Measurements from ENCODE around the gene TCEANC2.

Gene TCEANC2

DNA sequence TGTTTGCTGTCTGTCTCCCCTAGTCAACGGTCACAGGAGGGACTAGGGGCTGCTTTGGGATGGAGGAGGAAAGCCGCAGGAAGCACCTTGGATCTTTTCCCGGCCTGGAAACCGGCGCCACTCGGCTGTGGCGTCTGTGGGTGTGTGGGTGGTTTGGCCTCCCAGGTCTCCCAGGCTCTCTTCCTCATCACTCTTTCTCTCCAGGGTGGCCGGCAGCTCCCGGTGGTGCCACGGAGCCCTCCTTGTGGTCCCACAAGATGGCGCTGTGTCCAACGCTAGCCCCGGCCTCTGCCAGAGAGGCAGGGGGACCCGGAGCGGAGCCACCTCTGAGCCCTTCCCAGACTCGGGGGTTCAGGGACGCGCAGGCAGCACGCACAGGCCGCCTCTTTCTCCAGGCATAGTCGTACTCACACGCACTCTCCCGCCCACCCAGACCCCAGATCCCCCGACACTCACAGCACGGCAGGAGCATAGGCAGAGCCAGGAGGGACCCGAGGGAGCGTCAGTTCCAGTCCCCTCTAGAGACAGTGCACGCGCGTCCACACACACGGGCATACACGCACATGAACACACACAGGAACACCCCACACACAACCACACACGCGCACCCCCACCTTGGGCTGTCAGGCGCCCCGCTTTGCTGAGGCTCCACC, 68.2 kb downstream of the TCEANC2 start:
- no peak overlapping the region for H3K27ac ChIP-seq (ENCODE audit: insufficient read depth, low read length, poor library complexity, severe bottlenecking)
- H3K9me3 ChIP-seq (ENCODE audit: control insufficient read depth, low read length): no peaks in the 10 kb centered on the region
- peaks cover 2% of the 10 kb centered on the region for H3K4me1 ChIP-seq (ENCODE audit: control insufficient read depth, insufficient read depth, low read length, poor library complexity, severe bottlenecking)
- peak; percentile 19 to 35 (median 31) for DNase-seq
- H3K4me3 ChIP-seq (ENCODE audit: insufficient read depth, low read depth, low read length, poor library complexity, severe bottlenecking): no peak overlapping the region
- H3K27me3 ChIP-seq (replicated peaks; ENCODE audit: control insufficient read depth, insufficient read depth, low read length, poor library complexity, severe bottlenecking): no peaks in the 10 kb centered on the region
- no peaks in the 10 kb centered on the region for H3K36me3 ChIP-seq (ENCODE audit: control insufficient read depth, insufficient read depth, low read length)

DNA sequence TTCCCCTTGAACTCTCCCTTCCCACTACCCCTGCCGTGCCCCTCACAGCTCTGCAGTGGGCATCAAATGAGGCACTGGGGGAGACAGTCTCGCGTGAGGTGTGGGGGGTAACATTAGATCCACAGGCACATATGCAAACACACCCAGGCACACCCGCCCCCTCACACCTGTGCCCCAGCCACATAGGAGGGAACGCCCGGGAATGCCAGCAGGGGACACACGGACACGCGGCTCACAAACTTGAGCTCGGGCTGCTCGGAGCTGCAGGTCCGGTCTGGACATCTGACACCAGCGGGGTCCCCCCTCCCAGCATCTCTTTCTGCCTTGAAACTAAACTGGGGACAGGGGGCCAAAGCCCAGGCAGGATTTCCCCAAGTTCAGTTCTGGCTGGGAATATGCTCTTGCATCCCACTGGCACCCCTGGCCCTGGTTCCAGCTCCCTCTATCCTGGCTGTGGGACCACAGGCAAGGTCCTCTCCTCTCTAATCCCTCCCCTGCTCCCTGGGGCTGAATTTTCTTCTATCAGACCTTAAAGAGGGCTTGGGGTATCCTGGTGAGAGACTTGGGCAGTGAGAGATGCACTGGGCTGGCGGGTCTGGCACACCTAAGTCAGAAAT, 68.8 kb downstream of the TCEANC2 start:
- no peaks in the 10 kb centered on the region for H3K36me3 ChIP-seq (ENCODE audit: control insufficient read depth, insufficient read depth, low read length)
- DNase-seq: no peak
- H3K4me3 ChIP-seq (ENCODE audit: insufficient read depth, low read depth, low read length, poor library complexity, severe bottlenecking): no peak overlapping the region
- H3K9me3 ChIP-seq (ENCODE audit: control insufficient read depth, low read length): no peaks in the 10 kb centered on the region
- H3K27me3 ChIP-seq (replicated peaks; ENCODE audit: control insufficient read depth, insufficient read depth, low read length, poor library complexity, severe bottlenecking): no peaks in the 10 kb centered on the region
- no peak overlapping the region for H3K27ac ChIP-seq (ENCODE audit: insufficient read depth, low read length, poor library complexity, severe bottlenecking)
- H3K4me1 ChIP-seq (ENCODE audit: control insufficient read depth, insufficient read depth, low read length, poor library complexity, severe bottlenecking): peaks cover 2% of the 10 kb centered on the region

DNA sequence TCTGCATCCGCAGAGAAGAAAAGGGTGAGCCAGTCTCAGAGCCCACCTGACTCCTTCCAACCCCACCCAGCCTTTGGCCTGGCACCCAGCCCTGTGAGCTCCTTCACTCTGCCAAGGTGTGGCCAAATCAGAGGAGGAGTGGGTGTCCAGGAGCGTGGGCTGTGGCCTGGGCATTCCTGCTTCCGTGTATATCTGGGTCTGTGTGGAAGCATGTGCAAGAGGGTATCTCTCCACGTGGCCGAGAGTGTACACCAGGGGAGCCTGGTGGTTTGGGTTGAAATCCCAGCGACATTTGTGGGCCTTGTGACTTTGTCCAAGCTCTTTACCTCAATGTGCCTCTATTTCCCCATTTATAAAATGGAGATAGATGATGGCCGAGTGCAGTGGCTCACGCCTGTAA, 69.6 kb downstream of the TCEANC2 start:
- Histone ChIP-seq H3K36me3 (ENCODE audit: control insufficient read depth, insufficient read depth, low read length) (no peaks in the 10 kb centered on the region), H3K9me3 (ENCODE audit: control insufficient read depth, low read length) (no peaks in the 10 kb centered on the region), H3K4me3 (ENCODE audit: insufficient read depth, low read depth, low read length, poor library complexity, severe bottlenecking) (no peak overlapping the region), H3K27me3 (replicated peaks; ENCODE audit: control insufficient read depth, insufficient read depth, low read length, poor library complexity, severe bottlenecking) (no peaks in the 10 kb centered on the region), H3K4me1 (ENCODE audit: control insufficient read depth, insufficient read depth, low read length, poor library complexity, severe bottlenecking) (peaks cover 2% of the 10 kb centered on the region), H3K27ac (ENCODE audit: insufficient read depth, low read length, poor library complexity, severe bottlenecking) (no peak overlapping the region)
- no peak for DNase-seq

DNA sequence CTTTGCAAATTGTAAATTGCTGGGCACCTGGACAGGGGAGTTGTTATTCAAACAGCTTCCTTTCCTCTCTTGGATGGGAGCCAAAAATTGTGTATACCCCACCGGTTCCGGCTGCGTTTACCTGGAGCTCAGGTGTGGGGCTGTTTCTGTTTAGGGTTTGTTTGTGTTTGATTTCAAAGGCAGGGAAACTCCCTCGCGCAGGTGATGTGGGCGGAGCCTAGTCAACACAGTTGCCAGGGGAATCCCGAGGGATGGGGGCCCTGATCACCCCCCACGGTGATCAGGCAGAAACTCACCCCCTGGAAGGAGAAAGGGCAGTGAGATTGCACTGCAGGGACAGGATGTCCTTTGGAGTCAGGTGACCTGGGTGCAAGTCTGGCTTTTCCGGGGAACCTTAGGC, 71.1 kb downstream of the TCEANC2 start:
- Histone ChIP-seq H3K9me3 (ENCODE audit: control insufficient read depth, low read length) (no peaks in the 10 kb centered on the region), H3K27me3 (replicated peaks; ENCODE audit: control insufficient read depth, insufficient read depth, low read length, poor library complexity, severe bottlenecking) (no peaks in the 10 kb centered on the region), H3K4me1 (ENCODE audit: control insufficient read depth, insufficient read depth, low read length, poor library complexity, severe bottlenecking) (peaks cover 2% of the 10 kb centered on the region), H3K27ac (ENCODE audit: insufficient read depth, low read length, poor library complexity, severe bottlenecking) (no peak overlapping the region), H3K4me3 (ENCODE audit: insufficient read depth, low read depth, low read length, poor library complexity, severe bottlenecking) (no peak overlapping the region), H3K36me3 (ENCODE audit: control insufficient read depth, insufficient read depth, low read length) (no peaks in the 10 kb centered on the region)
- DNase-seq: no peak

DNA sequence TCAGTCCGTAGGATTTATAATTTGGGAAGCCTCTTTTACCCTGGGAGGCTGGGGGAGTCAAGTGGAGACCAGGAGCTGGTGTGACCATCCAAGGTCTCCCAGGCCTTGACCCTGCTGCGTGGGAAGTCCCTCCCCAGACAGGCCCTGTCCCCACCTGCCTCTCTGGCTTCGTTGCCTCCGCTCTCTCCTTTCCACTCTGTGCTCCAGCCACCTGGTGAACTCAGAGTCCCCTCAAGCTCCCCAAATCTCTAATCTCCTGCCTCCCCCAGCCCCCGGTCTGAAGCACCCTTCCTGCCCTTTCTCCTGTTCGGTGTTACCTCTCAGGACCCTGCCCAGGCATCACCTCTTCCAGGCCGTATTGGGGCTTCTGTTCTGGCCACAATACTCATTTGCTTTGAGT, 71.5 kb downstream of the TCEANC2 start:
- H3K27me3 ChIP-seq (replicated peaks; ENCODE audit: control insufficient read depth, insufficient read depth, low read length, poor library complexity, severe bottlenecking): no peaks in the 10 kb centered on the region
- no peaks in the 10 kb centered on the region for H3K36me3 ChIP-seq (ENCODE audit: control insufficient read depth, insufficient read depth, low read length)
- no peak overlapping the region for H3K4me3 ChIP-seq (ENCODE audit: insufficient read depth, low read depth, low read length, poor library complexity, severe bottlenecking)
- H3K9me3 ChIP-seq (ENCODE audit: control insufficient read depth, low read length): no peaks in the 10 kb centered on the region
- no peak overlapping the region for H3K27ac ChIP-seq (ENCODE audit: insufficient read depth, low read length, poor library complexity, severe bottlenecking)
- DNase-seq: no peak
- peaks cover 2% of the 10 kb centered on the region for H3K4me1 ChIP-seq (ENCODE audit: control insufficient read depth, insufficient read depth, low read length, poor library complexity, severe bottlenecking)

DNA sequence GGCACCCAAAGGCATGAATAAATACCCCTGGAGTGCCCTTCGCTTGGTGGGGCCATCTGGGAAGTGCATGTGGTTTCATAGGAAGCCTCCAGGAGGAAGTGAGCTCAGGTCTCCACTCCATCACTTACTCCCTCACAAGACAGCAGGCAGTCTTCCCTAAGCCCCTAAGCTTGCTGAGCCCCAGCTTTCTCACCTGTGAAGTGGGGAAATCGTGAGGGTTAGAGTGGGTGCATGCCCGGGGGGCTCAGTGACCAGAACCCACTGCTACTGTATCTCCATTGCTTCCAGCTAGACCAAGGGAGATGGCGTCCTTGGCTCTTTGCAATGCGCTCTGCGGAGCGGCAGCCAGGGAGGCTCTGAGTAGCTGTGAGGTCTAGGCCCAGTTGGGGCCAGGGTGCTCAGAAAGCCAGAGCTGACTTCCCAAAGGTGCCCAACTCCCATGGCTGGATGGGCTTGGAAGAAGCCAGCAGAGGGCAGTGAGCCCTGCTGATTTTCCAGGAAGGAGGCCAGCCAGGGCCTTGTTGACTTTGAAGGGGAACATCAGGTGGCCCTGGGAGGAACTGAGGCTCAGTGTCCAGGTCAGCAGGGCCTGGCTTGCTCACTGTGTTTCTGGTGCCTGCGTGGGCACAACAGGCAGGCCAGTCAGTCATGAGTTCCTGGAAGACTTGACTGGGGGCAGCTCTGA, 72.1 kb downstream of the TCEANC2 start:
- H3K4me3 ChIP-seq (ENCODE audit: insufficient read depth, low read depth, low read length, poor library complexity, severe bottlenecking): no peak overlapping the region
- no peaks in the 10 kb centered on the region for H3K9me3 ChIP-seq (ENCODE audit: control insufficient read depth, low read length)
- no peaks in the 10 kb centered on the region for H3K27me3 ChIP-seq (replicated peaks; ENCODE audit: control insufficient read depth, insufficient read depth, low read length, poor library complexity, severe bottlenecking)
- DNase-seq: no peak
- peaks cover 2% of the 10 kb centered on the region for H3K4me1 ChIP-seq (ENCODE audit: control insufficient read depth, insufficient read depth, low read length, poor library complexity, severe bottlenecking)
- H3K36me3 ChIP-seq (ENCODE audit: control insufficient read depth, insufficient read depth, low read length): no peaks in the 10 kb centered on the region
- no peak overlapping the region for H3K27ac ChIP-seq (ENCODE audit: insufficient read depth, low read length, poor library complexity, severe bottlenecking)

DNA sequence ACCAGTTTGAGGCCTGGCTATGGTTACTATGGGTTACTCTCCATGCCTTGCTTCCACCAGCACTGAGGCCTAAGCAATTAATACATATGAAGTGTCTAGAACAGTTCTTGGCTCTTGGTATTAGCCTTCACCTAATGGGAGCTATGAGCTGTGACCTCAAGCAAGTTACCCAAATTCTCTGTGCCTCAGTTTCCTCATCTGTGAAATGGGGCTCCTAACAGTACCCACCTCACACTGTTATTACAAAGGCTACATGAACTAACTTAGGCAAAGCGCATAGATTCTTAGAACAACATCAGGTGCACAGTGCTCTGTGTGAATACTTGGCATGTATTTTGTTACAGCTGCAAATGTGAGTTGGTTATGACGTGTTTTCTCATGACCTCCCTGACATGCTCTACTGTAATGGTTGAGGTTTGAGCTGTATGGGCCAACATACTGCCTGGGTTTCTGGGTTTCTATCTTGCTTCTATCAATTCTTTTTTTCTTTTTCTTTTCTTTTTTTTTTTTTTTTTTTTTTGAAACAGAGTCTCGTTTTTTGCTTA, 72.9 kb downstream of the TCEANC2 start:
- Histone ChIP-seq H3K4me1 (ENCODE audit: control insufficient read depth, insufficient read depth, low read length, poor library complexity, severe bottlenecking) (peaks cover 2% of the 10 kb centered on the region), H3K27ac (ENCODE audit: insufficient read depth, low read length, poor library complexity, severe bottlenecking) (no peak overlapping the region), H3K36me3 (ENCODE audit: control insufficient read depth, insufficient read depth, low read length) (no peaks in the 10 kb centered on the region), H3K9me3 (ENCODE audit: control insufficient read depth, low read length) (no peaks in the 10 kb centered on the region), H3K4me3 (ENCODE audit: insufficient read depth, low read depth, low read length, poor library complexity, severe bottlenecking) (no peak overlapping the region), H3K27me3 (replicated peaks; ENCODE audit: control insufficient read depth, insufficient read depth, low read length, poor library complexity, severe bottlenecking) (no peaks in the 10 kb centered on the region)
- DNase-seq: no peak

DNA sequence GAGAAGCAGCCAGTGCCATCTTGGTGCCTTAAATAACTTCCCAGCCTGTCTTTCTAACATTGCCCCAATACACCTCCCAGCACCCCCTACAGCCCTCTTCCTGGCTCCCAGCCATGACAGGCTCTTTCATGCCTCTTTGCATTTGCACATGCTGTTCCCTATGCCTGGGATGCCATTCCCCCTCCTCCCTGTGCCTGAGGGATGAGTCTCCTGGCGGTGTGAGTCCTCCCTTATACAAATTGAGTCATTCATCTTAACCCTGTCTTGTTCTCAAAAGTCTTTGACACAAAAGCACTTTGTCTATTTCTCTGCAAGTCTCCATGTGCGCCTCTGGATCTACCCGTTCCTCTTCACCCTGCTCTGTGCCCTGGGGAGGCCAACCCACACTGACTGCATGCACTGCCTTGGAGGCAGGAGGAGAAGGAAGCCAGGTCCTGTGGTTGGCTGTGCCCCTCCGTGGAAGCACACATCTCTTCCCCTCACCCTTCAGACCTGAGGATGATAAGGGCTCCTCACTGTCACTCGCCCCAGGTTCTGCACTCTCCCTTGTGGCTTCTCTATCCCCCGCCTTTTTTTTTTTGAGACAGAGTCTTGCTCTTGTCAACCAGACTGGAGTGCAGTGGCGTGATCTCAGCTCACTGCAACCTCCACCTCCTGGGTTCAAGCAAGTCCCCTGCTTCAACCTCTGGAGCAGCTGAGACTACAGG, 74.3 kb downstream of the TCEANC2 start:
- no peak for DNase-seq
- no peak overlapping the region for H3K27ac ChIP-seq (ENCODE audit: insufficient read depth, low read length, poor library complexity, severe bottlenecking)
- no peaks in the 10 kb centered on the region for H3K9me3 ChIP-seq (ENCODE audit: control insufficient read depth, low read length)
- H3K27me3 ChIP-seq (replicated peaks; ENCODE audit: control insufficient read depth, insufficient read depth, low read length, poor library complexity, severe bottlenecking): no peaks in the 10 kb centered on the region
- H3K4me1 ChIP-seq (ENCODE audit: control insufficient read depth, insufficient read depth, low read length, poor library complexity, severe bottlenecking): no peaks in the 10 kb centered on the region
- no peaks in the 10 kb centered on the region for H3K36me3 ChIP-seq (ENCODE audit: control insufficient read depth, insufficient read depth, low read length)
- H3K4me3 ChIP-seq (ENCODE audit: insufficient read depth, low read depth, low read length, poor library complexity, severe bottlenecking): no peak overlapping the region

DNA sequence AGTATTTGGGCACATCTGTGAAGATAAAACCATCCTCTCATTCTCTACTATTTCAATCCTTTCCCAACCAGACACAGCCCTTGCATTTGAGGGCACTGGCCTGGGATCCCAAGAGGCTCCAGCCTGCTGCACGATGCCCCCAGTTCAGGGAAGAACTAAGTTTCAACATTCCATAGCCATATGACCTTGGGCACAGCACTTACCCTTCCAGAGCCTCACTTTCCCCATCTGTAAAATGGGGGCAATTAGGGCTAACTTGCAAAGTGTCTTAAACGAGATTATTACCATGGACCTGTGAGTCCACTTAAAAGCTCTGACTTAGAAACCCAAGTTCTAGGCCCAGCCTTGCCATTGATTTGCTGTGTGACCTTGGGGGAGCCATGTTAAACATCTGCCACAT, 76.5 kb downstream of the TCEANC2 start:
- no peaks in the 10 kb centered on the region for H3K9me3 ChIP-seq (ENCODE audit: control insufficient read depth, low read length)
- H3K4me3 ChIP-seq (ENCODE audit: insufficient read depth, low read depth, low read length, poor library complexity, severe bottlenecking): no peak overlapping the region
- H3K4me1 ChIP-seq (ENCODE audit: control insufficient read depth, insufficient read depth, low read length, poor library complexity, severe bottlenecking): no peaks in the 10 kb centered on the region
- no peaks in the 10 kb centered on the region for H3K27me3 ChIP-seq (replicated peaks; ENCODE audit: control insufficient read depth, insufficient read depth, low read length, poor library complexity, severe bottlenecking)
- H3K27ac ChIP-seq (ENCODE audit: insufficient read depth, low read length, poor library complexity, severe bottlenecking): no peak overlapping the region
- no peaks in the 10 kb centered on the region for H3K36me3 ChIP-seq (ENCODE audit: control insufficient read depth, insufficient read depth, low read length)
- DNase-seq: no peak
